ENCODE measurements around the gene ELAC2.

The ELAC2 gene

DNA sequence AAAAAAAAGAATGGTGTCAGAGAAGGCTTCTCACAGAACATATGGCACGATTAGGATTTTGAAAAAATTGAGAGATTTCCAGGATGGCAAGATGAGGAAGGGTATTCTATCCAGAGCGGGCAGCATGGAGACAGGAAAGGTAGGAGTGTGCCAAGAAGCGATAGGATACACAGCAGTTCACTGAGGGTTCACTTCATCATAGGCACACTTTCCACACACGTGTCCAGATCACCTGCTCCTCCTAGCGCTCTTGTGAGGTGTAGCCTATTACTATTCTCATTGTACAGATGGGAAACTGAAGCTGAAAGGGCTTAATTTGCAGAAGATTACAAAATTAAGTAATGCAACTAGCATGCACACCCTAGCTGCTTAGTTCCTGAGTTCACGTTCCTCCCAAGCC is 6.2 kb upstream of the ELAC2 start:
- DNase-seq (ENCODE audit: low read depth), result no peak

DNA sequence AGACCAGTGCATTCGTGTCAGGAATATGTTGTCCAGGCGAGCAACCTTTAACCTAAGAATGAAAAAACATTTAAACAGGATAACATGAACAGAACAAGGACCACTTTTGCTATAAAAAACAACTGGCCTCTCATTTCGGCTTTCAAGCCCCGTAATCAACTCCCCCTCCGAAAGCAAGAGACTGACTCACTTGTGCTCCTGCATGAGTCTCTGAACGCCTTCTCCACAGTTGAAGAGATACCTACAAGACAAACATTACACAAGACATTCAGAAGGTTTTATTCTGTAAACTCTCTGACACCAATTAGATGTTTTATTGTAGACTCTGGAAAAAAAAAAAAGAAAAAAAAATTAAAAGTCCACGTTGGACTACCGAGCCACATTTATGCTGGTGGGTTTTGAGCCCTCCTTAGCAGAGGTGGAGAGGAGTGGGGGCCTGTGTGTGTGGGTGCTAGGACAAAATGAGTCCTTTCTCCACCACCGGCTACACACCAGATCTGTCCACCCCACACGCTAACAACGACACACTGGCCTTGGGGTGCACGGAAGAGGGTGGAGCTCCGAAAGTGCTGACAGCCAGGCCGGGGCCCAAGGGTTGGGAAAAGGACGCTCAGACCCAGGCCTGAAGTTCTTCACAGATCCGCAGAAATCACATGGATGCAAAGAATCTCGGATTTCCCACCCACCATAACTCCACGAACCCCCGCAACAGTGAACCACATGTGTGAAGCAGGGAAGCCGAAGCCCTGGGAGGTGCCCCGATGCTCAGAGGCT is 759 bp downstream of the ELAC2 start:
- no peak for DNase-seq (ENCODE audit: low read depth)

DNA sequence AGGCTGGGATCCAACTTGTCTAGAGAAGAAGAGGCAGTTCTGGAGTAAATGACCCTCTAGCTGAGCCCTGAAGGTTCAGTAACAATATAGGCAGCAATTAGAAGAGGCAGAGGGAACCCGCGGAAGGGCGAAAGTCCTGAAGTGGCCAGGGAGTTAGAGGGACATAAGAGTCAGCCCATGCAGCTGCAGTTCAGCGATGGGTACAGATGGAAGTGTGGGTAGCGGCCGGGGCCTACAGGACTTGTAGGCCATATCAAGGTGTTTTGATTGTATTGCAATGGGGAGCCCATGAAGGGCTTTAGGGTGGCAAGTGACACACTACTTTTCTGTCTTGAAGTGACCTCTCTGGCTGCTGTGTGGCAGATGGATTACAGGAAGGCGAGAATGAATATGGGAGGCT is 3.0 kb downstream of the ELAC2 start:
- no peak for DNase-seq (ENCODE audit: low read depth)

DNA sequence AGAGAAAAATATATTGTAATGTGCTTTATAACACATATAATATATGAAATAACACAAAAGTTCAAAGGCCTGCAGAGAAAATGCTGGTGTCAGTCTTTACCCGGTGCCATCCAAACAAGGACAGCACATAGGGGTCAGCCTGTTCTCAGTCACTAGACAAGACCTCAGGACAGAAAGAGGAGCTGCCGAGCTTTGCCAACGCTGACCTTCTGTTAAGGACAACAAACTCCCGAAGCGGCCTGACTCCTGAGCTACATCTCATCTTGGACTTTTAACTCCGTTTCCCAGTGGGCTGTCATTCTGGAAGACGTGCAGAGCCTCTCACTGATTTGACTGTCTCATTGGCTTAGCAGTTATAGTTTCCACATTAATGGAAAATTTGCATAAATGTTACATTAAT is 6.9 kb downstream of the ELAC2 start:
- DNase-seq (ENCODE audit: low read depth), result no peak

DNA sequence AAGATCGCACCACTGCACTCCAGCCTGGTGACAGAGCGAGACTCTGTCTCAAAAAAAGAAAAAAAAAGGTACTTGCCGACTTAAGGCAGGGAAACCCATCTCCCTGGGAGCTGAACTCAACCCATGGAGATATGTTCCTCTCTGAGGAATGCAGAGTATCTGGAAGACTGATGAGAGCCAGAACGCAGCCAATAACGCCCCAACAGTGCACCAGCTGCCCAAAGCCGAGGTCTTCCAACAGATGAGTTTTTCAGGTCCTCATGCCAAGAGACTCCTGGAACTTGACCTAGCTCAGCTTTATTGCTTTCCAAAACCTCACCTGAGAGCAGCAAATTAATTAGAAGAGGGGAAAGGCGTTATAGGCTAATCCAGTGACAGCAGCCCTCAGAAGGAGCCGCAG is 9.4 kb downstream of the ELAC2 start:
- no peak for DNase-seq (ENCODE audit: low read depth)

DNA sequence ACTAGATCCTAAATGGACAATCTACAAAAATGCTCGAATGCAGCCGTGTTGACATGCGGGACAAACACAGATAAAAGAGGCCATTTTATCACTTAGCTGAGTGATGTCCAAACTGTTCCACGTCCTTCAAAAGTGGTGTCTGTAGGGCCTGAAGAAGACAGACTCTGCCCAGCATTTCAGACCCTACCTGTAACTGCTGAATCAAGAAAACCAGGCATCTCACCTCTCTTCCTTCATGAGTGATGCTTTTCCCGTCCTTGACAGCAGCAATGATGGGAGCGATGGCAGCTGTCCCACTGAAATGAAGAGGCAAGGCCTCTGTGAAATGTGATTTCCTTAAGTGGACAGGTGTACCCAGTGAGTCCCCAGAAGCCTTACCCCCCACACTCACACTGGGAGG is 12.3 kb downstream of the ELAC2 start:
- DNase-seq (ENCODE audit: low read depth), result no peak

DNA sequence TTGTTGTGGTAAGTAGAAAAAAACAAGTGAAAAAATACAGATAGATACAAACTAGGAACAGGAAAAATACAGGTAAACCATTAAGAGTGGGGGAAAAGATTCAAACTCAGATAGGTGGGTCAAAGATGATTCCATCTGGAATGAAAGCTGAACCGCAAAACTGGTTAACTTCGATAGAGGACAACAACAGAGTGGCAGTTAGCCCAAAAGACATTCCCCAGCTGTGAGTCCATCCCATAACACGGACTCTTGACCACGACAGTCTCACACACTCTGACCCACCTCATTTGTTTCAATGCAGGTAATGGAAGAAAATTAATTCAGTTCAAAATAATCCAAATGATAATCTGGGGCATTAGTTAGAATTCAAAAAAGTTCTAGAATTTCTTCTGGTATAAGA is 13.5 kb downstream of the ELAC2 start:
- no peak for DNase-seq (ENCODE audit: low read depth)

DNA sequence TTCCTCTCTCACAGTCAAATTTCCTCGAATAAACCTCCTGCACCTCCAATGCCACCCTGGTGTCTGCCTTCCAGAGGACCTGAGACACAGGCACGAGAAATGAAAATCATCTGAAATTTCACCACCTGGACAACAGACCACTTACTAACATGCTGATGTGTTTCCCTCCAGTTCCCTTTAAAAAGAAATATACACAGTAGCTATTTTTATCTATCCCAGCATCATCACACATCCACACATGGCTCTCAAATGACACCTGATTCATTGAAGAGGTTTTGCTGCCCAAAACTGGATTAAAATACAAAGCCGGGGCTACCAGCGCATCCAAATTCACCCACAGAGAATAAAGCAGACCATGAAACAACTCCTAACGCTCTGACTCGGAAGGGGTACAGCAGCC is 13.9 kb downstream of the ELAC2 start:
- no peak for DNase-seq (ENCODE audit: low read depth)

DNA sequence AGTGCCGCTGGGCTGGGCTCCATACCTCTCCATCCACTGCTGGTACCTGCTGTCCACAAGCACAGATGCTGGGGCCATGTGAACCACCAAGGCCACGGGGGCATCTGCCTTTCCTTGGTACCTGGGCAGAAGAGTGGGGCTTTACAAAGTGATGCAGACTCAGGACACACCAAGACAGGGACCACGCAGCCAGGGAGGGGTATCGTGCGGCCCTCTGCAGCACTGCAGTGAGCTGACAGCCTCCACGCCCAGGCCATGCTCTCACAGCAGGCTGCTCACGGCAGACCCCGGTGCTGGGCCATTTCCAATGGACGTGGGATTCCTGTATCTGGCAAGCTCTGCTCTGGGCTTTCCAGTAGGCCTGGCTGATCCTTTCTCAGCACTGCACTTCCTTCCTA is 14.4 kb downstream of the ELAC2 start:
- DNase-seq (ENCODE audit: low read depth), result no peak

DNA sequence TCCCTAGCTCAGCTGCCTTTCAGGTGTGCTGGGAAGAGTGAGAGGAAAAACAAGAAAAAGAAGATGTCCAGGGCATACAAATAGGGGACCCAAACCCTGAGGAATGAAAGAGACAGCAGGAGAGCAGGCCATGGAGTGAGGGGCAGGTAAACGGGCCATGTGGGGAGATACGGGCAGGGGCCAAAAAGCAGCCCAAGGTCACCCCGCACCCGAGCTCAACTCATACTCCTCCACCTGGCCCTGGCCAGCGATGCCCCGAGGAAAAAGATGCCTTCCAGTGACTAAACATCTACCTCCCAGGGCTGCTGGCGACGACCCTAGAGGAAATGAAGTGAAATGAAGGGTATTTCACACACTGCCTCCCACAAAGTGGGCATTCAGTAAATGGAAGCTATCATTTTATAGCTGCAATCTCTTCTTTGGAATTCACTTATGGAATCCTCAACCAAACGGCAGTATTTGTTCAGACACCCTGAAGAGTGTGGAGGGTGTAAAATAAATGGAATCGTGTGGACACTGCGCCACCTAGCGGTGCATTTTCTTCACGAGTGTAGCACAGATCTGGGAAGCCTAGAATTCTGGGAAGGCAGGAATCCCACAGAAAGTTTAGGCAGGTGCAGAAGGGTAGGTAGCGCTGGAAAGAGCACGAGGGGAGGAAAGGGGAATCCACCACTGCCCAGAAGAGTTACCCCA is 14.9 kb downstream of the ELAC2 start:
- peak; percentile 28 for DNase-seq (ENCODE audit: low read depth)

DNA sequence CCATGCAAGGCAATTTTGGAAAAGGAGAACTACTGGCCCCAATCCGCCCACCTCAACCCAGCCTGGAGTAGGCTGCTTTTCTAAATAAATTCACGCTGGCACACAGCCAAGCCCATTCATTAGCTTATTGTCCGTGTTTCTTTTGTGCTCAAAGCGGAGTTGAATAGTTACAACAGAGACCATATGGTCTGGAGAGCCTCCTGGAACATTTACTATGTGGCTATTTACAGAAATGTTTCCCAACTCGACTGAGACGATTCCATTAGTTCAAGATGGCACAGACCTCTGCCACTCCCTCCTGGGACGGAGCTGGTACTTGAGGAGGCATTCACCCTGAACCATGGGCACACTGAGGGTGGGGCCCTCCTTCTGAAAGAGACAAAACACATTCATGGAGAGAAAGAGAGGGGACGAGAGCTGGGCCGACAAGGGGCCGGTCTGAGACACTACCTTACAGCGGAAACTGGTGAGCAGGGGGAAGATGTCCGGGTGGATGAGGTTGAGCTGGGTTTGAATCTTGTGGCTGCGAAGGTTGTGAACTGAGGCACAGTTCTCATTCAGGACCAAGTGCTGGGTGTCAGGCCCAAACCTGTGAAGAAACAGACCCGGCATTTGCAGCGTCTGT is 15.7 kb downstream of the ELAC2 start:
- no peak for DNase-seq (ENCODE audit: low read depth)

DNA sequence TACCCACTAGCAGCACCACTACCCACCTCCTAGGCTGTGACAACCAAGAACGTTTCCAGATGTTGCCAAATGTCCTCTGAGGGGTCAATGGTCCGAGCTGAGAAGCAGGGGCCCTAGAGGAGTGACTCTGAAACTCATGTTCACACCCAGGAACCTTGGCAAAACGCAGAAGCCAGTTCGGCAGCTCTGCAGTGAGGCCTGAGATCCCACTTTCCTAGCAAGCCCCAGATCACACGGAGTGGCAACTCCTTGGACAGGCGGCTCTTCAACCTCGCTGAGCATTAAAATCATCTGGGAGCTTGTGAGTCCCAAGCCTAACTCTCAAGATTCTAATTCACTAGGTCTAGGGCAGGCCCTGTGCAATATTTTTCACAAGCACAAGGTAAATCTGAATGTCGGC is 17.3 kb downstream of the ELAC2 start:
- DNase-seq (ENCODE audit: low read depth), result no peak

DNA sequence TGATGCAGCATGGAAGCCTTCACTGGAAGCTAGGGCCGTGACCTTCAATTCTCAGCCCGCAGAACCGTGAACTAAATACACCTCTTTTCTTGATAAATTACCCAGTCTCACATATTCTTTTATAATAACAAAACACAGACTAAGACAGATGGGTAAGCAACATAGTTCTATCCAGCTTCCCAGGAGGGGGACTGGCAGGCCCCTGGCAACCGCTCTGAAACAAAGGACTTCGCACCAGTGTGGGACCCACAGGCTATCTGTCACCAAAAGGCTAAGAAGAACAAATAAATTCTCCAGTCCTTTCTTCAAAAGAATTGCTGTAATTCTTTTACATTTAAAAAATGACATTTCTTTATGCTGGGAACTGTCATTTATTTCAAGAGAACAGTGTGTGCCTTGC is 19.0 kb downstream of the ELAC2 start:
- no peak for DNase-seq (ENCODE audit: low read depth)

DNA sequence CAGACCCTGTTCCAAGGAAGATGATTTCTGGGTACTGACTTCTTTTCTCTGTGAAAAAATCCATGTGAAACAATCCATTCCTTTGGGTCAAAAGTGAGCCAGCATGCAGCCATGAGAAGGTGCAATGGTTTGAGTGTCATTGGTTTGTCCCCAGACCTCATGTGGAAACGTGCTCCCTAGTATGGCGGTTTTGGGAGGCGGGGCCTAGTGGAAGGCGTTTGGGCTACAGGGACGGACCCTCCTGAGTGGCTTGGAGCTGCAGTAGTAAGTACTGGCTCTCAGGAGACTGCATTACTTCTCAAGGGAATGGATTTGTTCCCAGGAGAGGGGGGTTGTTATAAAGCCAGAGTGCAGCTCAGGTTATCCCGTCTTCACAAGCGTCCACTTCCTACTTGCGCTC is 19.4 kb downstream of the ELAC2 start:
- DNase-seq (ENCODE audit: low read depth), result no peak

DNA sequence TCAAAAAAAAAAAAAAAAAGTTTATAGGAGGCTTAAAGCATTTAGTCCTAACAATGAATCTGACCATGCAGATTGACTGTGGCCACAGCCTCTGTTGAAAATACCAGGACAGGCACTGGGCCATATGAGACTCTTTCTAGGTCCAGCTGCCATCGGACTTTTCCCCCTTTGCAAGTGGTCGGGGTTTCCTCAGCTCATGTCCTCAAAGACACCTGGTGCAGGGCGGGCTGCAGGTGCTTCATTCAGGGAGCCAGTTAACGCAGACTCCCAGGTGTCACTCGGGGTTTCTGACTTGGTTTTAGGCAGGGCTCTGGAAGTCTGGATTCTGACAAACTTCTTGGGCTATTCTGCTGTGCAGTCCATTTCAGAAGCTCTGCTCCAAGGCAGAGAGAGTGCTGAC is 20.9 kb downstream of the ELAC2 start:
- DNase-seq (ENCODE audit: low read depth), result no peak

DNA sequence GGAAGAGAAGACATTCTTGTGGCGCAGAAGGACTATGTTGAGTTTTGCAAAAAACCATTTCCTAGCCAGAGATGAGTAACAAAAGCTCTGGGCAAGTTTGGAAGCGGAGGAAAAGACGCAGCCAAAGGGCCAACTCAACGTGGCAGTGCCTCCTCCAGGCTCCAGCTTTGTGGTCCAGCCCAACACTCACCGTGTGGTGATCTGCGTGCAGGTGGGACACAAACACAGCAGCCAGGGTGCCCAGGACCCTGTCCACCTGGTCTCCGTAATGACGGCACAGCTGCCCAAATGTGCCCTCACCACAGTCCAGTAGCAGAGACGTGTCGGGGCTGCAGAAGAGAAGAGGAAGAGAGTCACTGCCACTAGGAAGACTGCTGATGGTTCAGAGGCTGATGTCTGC is 21.5 kb downstream of the ELAC2 start:
- no peak for DNase-seq (ENCODE audit: low read depth)

DNA sequence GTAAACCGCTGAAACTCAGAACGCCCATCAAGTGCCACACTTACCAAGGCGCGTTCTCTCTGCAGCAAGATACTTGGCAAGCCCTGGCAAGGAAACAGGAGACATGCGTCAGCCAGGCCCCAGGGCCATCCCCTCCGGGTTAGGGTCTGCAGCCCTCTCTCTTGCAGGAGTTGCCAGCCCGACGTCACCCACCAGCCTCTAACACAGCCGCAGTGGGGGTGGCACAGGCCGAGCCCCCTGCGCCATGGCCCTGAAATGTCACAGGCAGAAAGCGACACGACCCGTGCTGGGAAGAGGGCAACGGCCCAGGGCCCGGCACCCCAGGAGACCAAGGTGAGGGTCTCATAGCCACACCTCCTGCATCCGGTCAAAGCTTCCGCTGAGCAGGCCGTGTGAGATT is 21.9 kb downstream of the ELAC2 start:
- no peak for DNase-seq (ENCODE audit: low read depth)

DNA sequence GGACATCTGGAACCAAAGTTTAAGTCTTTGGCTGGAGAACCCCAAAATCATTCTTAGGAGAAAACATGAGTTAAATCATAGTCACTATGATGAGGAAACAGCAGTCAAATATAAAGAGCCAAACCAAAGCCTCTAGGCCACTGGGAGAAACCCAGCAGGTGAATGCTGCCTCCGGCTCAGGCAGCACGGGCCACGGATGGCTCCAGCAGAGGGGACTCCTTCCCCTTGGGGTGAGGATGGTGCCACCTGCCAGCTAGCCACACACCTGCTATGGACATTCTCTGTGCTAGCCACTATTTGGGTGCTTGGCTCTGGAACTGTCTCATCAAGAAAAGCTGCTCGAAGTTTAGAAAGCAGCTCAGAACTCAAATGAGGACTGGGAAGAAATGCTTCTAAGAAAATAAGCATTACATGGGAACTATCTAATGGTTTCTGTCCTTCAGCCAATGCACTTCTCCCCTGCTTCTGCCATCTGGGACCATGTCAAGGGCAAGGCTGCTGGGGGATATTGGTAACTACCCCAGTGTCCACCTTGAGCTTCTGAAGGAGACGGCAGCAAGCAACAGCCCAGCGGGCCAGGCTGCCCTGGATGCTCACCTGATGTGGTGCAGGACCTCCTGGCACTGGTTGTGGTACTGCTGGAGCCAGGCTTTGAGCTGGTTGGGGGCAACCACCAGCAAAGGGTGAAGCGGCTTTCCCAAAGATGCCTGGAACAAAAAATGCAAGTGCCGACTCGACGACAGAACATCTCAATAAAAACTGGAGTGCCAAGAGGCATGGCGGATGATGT is 22.5 kb downstream of the ELAC2 start:
- no peak for DNase-seq (ENCODE audit: low read depth)

DNA sequence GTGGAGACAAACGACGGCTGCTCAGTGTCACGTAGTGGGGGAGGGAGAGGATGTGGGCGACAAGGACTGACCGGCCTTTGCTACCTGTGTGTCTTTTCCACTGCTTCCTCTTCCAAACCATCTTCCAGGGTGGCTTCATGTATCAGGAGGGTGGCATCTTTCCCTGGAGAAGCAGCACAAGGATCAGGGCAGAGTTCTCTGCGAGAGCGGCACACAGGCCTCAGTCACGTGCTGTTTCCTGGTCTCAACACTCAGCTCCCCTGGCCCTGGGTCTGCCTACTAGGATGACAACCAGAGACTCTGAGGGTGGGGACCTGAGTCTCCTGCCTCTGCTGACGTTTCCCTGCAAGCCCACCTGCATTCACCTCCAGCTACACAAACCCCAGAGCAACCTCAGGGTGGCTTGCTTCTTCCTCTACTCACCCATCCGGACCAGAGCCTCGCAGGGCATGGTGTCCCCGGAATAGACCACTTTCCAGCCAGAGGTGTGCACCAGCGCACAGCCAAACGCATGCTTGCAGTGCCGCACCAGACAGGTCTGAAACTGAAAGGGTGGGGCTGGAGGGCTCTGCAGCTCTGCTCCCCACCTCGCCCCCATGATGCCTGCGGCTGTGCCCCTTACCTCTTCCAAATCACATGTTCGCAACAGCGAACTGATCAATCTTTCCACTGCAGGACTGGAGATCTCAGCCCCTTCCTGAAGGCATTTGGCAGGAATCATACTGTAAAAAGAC is 23.3 kb downstream of the ELAC2 start:
- DNase-seq (ENCODE audit: low read depth), result no peak

DNA sequence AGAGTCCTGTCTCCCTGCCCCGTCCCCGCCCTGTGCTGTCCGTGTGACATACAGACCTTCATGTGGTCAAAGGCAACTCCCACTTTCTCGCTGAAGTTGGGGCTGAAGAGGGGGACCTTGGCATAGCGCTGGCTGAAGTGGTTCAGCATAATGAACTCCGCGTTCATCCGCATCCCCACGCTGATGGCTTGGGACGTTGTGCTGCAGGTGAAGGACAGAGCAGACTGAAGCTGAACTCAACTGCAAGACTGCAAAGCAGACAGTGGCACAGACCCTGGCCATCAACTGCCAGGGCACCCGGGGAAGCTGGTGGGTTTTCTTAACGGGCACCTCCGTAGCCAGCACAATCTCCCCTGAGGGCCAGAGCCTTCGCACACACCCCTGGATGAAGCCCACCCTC is 24.2 kb downstream of the ELAC2 start:
- DNase-seq (ENCODE audit: low read depth), result no peak

DNA sequence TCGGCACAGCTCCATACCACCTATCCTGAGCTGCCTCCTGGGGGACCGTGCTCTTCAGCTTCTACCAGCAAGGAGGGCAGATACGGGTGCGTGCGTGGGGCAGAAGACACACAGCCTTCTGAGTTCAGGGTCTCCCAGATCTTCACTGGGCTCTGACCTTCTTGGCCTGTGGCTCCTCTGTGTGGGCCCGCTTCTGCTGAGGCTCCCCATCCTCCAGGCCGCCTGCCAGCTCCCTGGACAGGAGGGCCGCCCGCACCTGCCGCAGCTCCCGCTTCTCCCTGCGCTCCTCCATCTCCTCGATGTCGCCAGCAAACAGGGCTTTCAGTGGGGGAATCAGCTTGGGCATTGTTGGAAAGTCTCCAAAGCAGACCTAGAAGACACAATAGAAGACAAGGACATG is 25.2 kb downstream of the ELAC2 start:
- no peak for DNase-seq (ENCODE audit: low read depth)

DNA sequence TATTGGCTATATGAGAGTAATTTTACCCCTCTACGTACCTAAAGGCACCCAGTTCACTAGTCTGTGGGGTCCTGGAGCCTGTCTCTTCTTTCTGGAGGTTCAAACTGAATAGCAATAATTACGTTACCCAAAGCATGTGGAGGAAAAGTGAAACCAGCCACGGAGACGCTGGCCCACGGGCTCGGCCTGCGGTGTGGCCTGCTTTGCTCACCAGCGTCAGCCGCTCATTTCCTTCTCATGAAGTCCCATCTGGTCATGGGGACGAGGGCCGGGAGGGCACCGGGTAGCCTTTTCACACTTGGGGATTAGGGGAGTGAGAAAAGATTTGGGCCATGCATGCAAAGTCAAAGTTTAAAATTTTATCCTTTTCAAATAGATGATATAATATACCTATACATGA is 26.9 kb downstream of the ELAC2 start:
- DNase-seq (ENCODE audit: low read depth), result no peak

All from stimulated activated CD8-positive, alpha-beta memory T cell treated with anti-CD3 and anti-CD28 coated beads, Interleukin-4, amount 100 ng/mL, for 24 hours (primary cell).